Lung (tissue), 12 donors: ENCODE results near the gene SETBP1. TPM values are rescaled to one million over a fixed set of nuclear protein-coding genes. Genes with fewer than 3 reads are reported as not detected.

Experiments used
- ATAC-seq: fragments of 200-7000 bp; cut with Tn5 transposase; one replicate; pipeline ENCODE4 v1.9.1; 2020; ENCODE audit warnings: moderate number of reproducible peaks; ENCODE audit not compliant: insufficient read depth, low FRiP score
- DNase-seq, 3 donors: peaks; one replicate each; pipeline ENCODE4 v3.0.0-alpha.2; 2013 to 2017
- H3K27ac ChIP-seq, 2 donors: one replicate each; pipeline ENCODE4 v1.5.1; 2013; ENCODE audit warnings: mild to moderate bottlenecking in 2 of 2, moderate library complexity in 2 of 2, control low read depth in 1 of 2, inconsistent platforms in 1 of 2, low read depth in 1 of 2, low read length in 1 of 2
- H3K27me3 ChIP-seq, 3 donors: one replicate each; pipeline ENCODE4 v1.5.1; 2013; ENCODE audit warnings: low read length in 2 of 3; ENCODE audit not compliant: control insufficient read depth in 3 of 3, insufficient read depth in 3 of 3
- H3K36me3 ChIP-seq, 4 donors: one replicate each; pipeline ENCODE4 v1.5.1; 2013; ENCODE audit warnings: low read length in 4 of 4, mild to moderate bottlenecking in 1 of 4, moderate library complexity in 1 of 4; ENCODE audit not compliant: control insufficient read depth in 4 of 4, insufficient read depth in 4 of 4
- H3K4me1 ChIP-seq, 5 donors: one replicate each; pipeline ENCODE4 v1.5.1; 2013; ENCODE audit warnings: low read length in 5 of 5, mild to moderate bottlenecking in 2 of 5, moderate library complexity in 1 of 5; ENCODE audit not compliant: control insufficient read depth in 5 of 5, insufficient read depth in 5 of 5
- H3K4me3 ChIP-seq: one replicate; pipeline ENCODE4 v1.5.1; 2013; ENCODE audit warnings: mild to moderate bottlenecking, control low read depth, moderate library complexity
- H3K9ac ChIP-seq, 2 donors: one replicate each; pipeline ENCODE4 v1.5.1; 2013; ENCODE audit warnings: low read length in 2 of 2, control low read depth in 1 of 2; ENCODE audit not compliant: insufficient read depth in 1 of 2
- H3K9me3 ChIP-seq, 4 donors: one replicate each; pipeline ENCODE4 v1.5.1; 2013; ENCODE audit warnings: low read length in 3 of 4, mild to moderate bottlenecking in 1 of 4, moderate library complexity in 1 of 4; ENCODE audit not compliant: control insufficient read depth in 4 of 4, insufficient read depth in 3 of 4
- CTCF ChIP-seq: IDR thresholded peaks from 2 replicates; pipeline ENCODE4 v1.5.1; 2012; ENCODE audit warnings: mild to moderate bottlenecking; ENCODE audit errors: control extremely low read depth, extremely low read depth
- WGBS, 2 donors: extraction: QIAGEN DNeasy Blood & Tissue Kit; methylation state at CpG; one replicate each; pipeline ENCODE4 v1.1.7; 2013; 5-methylcytosine and 5-hydroxymethylcytosine counted together
- polyA plus RNA-seq, 2 donors: library from polyadenylated mRNA; stranded (reverse); fragments of 200-250 nt; gene quantifications; one replicate each; pipeline ENCODE4 v1.2.1, GENCODE V29; 2013
- total RNA-seq, 2 donors: library from RNA; depleted of rRNA in 1 of 2; stranded (reverse); fragments of >200 nt in 1 of 2; gene quantifications; one replicate each; pipeline ENCODE4 v1.2.1, GENCODE V29; 2014 to 2021
- donor health status: control.
- donor health status: control.
- donor health status: Bipolar disorder and iron deficiency.
- donor health status: healthy.
- donor health status: DM: yes; HTN: yes; CAD: no.

Gene SETBP1
- total and polyA plus RNA-seq, 4 donors: 1.6 to 43.8 (median 16.6) TPM

- H3K4me1 ChIP-seq: peaks cover 0 to 5% (median 0%) of the 10 kb centered on the region in 5 donors
- H3K9ac ChIP-seq: no peak overlapping the region
- 92 to 94% methylated on average over 1 of the region's 1 CpG for WGBS, 2 donors
- no peak overlapping the region for H3K27ac ChIP-seq
- no peak for DNase-seq
- no peaks in the 10 kb centered on the region for H3K27me3 ChIP-seq
- no peaks in the 10 kb centered on the region for H3K36me3 ChIP-seq
- ATAC-seq: no peak
- no peak overlapping the region for H3K4me3 ChIP-seq
- TF ChIP-seq CTCF: no peak
- H3K9me3 ChIP-seq: no peaks in the 10 kb centered on the region
Observed at GRCh38 chr18:44638811-44639210, 41.9 kb upstream of the SETBP1 start.

DNA sequence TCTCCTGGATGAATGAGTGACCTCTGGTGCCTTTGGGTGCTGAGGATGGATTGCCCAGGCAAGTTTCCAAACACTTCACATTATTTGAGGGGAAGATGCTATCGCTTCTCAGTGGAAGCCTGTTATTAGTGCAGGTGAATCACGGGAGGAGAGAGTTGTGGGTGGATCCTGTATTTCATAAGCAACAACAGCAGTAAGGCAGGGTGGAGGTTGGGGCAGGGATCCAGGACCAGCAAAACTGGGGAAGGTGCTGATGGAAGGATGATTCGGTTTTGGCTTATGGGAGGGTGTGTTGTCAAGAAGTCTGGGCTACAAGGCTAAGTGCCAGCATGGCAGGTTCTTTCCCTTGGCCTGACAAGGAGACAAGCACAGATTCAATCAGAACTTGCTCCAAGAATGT lies 37.7 kb upstream of the SETBP1 start:
- Histone ChIP-seq H3K27me3 (no peaks in the 10 kb centered on the region), H3K27ac (no peak overlapping the region), H3K36me3 (no peaks in the 10 kb centered on the region), H3K4me1 (peaks cover 0 to 5% (median 0%) of the 10 kb centered on the region in 5 donors), H3K9ac (no peak overlapping the region), H3K9me3 (no peaks in the 10 kb centered on the region), H3K4me3 (no peak overlapping the region)
- DNase-seq (no peak), ATAC-seq (no peak)
- no peak for TF ChIP-seq CTCF
- 89 to 91% methylated on average over 3 of the region's 3 CpGs for WGBS, 2 donors

- no peak for TF ChIP-seq CTCF
- H3K27ac ChIP-seq: no peak overlapping the region
- ATAC-seq: peak; percentile 88
- H3K36me3 ChIP-seq: no peaks in the 10 kb centered on the region
- no peak overlapping the region for H3K4me3 ChIP-seq
- 50 to 65% methylated on average over 6 of the region's 6 CpGs for WGBS, 2 donors
- H3K9me3 ChIP-seq: no peaks in the 10 kb centered on the region
- no peaks in the 10 kb centered on the region for H3K27me3 ChIP-seq
- no peak overlapping the region for H3K9ac ChIP-seq
- peaks cover 0 to 5% (median 0%) of the 10 kb centered on the region in 5 donors for H3K4me1 ChIP-seq
- peak in 1 of 3 donors; percentile 62 for DNase-seq
Observed at GRCh38 chr18:44651478-44651877, 29.2 kb upstream of the SETBP1 start.

DNA sequence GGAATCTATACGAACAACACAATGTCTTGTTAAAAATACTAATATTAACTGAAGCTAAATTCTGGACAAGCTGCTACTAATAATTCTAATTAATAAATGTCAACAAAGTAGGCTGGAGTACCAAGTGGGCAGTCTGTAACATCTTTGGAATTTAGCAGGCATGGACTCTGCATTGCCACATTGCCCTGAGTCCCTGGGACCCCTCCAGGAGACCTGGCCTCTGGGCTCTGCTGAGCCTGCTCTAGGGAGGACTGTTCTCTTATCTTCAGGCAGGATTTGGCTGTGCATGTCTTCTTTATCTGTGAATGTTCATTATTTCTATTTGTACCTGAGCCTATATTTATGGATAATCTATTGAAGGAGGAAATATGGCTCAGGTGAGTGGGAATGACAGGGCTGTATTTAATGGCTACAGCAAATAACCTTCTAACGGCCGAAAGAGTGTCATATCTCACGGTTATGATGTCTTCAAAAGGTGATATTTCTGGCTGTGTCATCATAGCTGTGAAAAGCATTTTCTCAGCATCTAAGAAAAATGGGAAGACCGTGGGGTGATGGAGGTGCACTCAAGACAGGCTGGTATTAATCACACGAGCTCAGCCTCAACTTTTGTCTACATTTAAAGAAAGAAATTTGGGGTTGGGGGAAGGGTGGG lies 28.6 kb upstream of the SETBP1 start:
- H3K27ac ChIP-seq: no peak overlapping the region

More for the DNA sequence above, 28.6 kb upstream of the SETBP1 start:
- H3K9me3 ChIP-seq: no peaks in the 10 kb centered on the region
- H3K27me3 ChIP-seq: no peaks in the 10 kb centered on the region
- peak; percentile 29 for ATAC-seq
- DNase-seq: no peak
- 92 to 93% methylated on average over 6 of the region's 6 CpGs for WGBS, 2 donors
- H3K36me3 ChIP-seq: no peaks in the 10 kb centered on the region
- no peak for TF ChIP-seq CTCF
- peaks cover 0 to 5% (median 0%) of the 10 kb centered on the region in 5 donors for H3K4me1 ChIP-seq
- H3K4me3 ChIP-seq: no peak overlapping the region
- no peak overlapping the region for H3K9ac ChIP-seq
